Iris pigment epithelial cell (primary cell): ENCODE measurements around the gene GATA5.
"Not testable (repeated sequence)": the region's sequence is repeated elsewhere in the genome, so short reads cannot be mapped to it uniquely, and the experiment has no call there.

Experiments used
- DNase-seq: peaks from one replicate; pipeline ENCODE4 v3.0.0-alpha.2; 2011; ENCODE audit warnings: low read depth

GATA5 gene

GRCh38 chr20:62429455-62430310 is 46.1 kb downstream of the GATA5 start:
- DNase-seq: no peak

DNA sequence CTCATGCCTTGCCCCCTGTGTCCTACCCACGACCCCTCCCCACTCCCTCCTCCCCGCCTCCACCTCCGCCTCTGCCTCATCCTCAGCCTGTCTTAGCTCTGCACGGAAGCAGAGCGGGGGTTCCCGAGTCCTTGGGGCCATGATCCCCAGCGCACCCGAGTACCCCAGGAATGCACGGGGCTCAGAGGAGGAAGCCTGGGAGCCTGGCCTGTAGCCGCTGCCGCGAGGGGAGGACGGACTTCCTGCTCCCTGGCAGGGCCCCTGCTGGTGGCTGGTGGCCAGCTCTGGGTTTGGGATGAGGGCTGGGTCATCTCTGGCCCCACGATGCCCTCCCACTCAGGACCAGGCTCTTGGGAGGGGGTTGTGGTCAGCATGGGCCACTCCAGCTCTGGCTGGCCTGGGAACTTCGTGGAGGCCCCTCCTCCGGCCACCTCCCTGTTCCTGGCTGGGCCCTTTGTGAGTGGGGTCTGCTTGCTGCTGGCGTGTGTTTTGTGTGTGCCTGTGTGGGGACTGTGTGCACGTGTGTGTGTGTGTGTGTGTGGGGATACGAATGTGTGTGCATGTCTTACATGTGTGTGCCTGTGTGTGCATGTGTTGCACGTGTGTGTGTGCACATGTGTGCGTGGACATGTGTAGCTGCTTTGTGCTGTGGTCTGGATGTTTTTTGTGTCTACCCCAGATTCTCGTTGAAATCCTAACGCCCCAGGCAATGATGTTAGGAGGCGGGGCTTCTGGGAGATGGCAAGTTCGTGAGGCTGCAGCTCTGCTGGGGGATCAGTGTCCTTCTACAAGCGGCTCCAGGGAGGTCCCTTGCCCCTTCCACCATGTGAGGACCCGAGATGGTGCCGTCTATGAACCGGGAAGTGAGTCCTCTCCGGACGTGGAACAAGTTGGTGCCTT is 47.1 kb downstream of the GATA5 start:
- no peak for DNase-seq

- DNase-seq: no peak
Observed at GRCh38 chr20:62428002-62428372, 47.8 kb downstream of the GATA5 start.

GRCh38 chr20:62427172-62428001 is 48.4 kb downstream of the GATA5 start, which contains the start of gene RBBP8NL:
RBBP8NL (minus strand) TSS chr20:62427539; CDS start chr20:62419647, 7,892 bp downstream.
- no peak for DNase-seq

GRCh38 chr20:62426699-62427131 is 49.1 kb downstream of the GATA5 start:
- DNase-seq: no peak

GRCh38 chr20:62426059-62426348 is 49.8 kb downstream of the GATA5 start:
- DNase-seq: not testable (repeated sequence)

- DNase-seq: no peak
Observed at GRCh38 chr20:62425281-62426058, 50.3 kb downstream of the GATA5 start.

DNA sequence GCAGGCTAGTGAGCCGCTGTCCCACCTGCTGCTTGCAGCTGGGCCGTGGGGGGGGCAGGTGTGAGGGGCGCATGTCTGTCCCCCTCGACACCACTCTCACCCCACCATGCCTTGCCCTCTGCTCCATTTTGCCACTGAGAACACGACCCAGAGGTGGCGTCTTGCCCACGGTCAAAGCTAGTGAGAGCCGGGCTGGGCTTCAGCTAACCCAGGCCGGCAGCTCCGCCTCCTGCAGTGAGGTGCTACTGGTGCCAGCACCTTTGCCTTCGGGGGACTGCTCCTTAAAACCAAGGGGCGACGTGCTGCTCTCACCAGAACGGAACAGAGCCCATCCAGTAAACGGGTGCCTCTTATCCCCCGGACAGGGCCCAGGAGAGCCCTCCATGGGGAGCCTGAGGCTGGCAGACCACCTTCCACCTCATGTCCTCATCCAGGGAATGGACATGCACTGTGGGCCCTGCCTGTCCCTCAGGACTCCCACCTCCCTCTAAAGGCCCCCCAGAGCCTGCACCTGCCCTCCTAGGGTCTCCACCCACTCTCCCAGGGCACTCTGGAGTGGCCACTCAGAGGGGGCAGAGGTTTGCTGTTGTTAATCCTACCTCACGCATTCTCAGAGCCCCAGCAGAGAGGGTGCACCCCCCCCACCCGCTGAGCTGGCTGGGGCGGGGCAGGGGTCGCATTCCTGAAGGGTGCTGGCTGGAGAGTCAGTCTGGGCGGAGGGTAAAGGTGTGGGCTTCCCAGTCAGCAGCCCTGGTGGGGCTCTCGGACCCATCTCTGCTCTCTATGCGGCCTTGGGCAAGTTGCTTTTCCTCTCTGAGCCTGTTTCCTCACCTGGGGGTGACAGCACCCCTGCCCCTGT is 51.3 kb downstream of the GATA5 start:
- no peak for DNase-seq

DNA sequence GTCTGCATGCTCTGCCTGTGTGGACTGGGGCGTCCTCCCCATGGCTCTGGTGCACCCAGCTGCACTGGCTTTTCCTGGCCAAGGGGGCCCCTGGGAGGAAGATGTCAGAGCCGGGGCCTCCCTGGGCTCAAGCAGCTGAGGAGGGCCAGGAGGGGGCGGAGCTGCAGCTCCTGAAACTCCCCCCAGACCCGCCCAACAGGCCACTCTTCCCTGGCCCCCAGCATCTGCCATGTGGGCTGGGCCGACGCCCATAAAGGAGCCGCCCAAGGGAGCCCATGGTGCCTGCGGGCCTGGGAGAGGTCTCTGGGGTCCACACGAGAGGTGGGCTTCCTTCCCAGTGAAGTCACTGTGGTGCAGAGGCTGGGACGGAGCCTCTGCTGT is 52.5 kb downstream of the GATA5 start:
- DNase-seq: no peak

DNA sequence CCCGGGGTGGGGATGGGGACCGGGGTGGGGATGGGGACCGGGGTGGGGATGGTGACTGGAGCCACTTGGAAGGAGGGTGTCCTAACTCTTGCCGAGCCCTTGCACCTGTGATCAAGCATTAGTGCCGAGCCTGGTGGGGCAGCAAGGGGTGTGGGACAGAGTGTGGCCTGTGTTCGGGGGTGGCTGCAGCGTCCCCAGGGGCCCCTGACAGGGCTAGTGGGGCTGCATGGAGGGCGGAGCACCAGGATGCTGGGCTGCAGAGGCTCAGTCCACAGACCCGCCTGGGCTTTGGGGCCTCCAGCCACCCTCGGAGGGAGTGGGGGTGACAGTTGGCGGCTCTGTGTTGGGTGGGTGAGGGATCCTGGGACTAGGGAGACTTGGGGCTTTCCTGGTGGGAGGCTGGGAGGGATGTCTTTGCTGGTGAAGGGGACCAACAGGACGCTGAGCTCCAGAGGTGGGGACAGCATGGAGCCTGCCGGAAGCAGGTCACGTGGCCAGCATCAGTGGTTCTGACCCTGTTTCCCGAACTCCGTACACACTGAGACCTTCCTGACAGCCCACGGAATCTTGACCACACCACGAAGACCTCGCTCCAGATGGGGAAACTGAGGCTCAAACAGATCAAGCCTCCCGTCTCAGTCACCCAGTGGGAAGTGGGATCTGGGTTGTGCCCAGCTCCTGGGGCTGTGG is 53.0 kb downstream of the GATA5 start:
- DNase-seq: no peak

- no peak for DNase-seq
Observed at GRCh38 chr20:62421716-62421990, 54.1 kb downstream of the GATA5 start.

GRCh38 chr20:62420846-62421715 is 54.7 kb downstream of the GATA5 start:
- DNase-seq: no peak

- no peak for DNase-seq
Observed at GRCh38 chr20:62419759-62420158, 56.0 kb downstream of the GATA5 start.

- no peak for DNase-seq
Observed at GRCh38 chr20:62418709-62419487, 56.9 kb downstream of the GATA5 start.

GRCh38 chr20:62417981-62418708 is 57.6 kb downstream of the GATA5 start:
- DNase-seq: no peak

DNA sequence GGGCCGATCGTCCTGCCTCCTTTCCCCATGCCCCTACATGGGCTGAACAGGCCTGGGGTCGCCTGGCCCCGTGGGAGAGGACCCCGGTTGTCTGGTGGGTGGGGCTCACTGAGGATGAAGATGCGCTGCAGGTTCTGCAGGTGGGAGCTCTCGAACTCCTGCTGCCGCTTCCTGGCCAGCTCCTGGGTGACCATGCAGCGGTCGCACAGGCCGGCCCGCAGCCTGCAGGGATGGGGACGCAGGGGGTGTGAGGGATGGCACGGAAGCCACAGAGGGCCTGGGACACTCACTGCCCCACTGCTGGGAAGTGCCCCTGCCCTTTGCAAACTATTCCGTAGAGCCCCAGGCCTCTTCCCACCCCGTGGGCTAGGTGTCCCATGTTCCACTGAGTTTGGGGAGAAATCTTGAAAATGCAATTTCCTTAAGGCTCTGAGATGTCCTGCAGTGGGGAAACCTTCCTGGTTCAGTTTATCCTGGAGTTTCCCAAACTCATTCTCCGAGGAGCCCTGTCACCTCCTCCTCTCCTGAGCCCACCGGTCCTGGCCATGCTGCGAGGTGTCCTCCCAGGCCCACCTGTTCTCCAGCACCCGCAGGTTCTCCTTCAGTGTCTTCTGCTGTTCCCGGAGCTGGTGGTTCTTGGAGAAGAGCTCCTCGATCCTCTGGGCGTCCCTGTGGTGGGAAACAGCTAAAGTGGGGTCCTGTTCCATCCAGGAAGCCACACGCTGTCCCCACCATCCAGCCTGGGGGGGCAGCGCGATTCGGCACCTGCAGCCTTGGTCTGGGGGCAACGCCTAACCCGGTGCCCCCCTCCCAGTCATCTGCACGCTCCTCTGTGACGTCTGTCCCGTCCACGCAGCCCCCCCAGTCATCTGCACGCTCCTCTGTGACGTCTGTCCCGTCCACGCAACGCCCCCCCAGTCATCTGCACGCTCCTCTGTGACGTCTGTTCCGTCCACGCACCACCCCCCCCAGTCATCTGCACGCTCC is 58.9 kb downstream of the GATA5 start:
- no peak for DNase-seq
